ENCODE results near the gene TMF1.

GRCh38 chr3:69079269-69080159 is 27.4 kb upstream of the TMF1 start:
- no peak for TF ChIP-seq CTCF (IDR thresholded peaks at IDR 0.05; ENCODE audit: low read depth, low read length)
- TF ChIP-seq EZH2phosphoT487 (IDR thresholded peaks at IDR 0.05; ENCODE audit: low read depth), result no peak

Data from OCI-LY3 (cell line).